Tibial nerve (tissue), 4 donors: ENCODE data around the gene CFL1. TPM values are rescaled to one million over a fixed set of nuclear protein-coding genes. Genes with fewer than 3 reads are reported as not detected.

ENCODE experiments used
- DNase-seq, 2 donors: peaks; one replicate each; pipeline ENCODE4 v3.0.0-alpha.2; 2019; ENCODE audit warnings: low spot score in 2 of 2
- H3K27ac ChIP-seq, 4 donors: fragments of 200-600 bp; sonication (generic) in 3 of 4; one replicate each; pipeline ENCODE4 v1.5.1; 2017 to 2019; ENCODE audit warnings: mild to moderate bottlenecking in 1 of 4
- H3K27me3 ChIP-seq, 2 donors: fragments of 200-600 bp; sonication (generic) in 1 of 2; one replicate each; pipeline versions ENCODE4 v1.5.1 to v1.6.0; 2017 to 2019
- H3K36me3 ChIP-seq, 3 donors: fragments of 200-600 bp; sonication (generic); one replicate each; pipeline ENCODE4 v1.5.1; 2018 to 2019
- H3K4me1 ChIP-seq, 4 donors: fragments of 200-600 bp; sonication (generic) in 3 of 4; one replicate each; pipeline ENCODE4 v1.5.1; 2017 to 2019
- H3K4me3 ChIP-seq, 4 donors: fragments of 200-600 bp; sonication (generic) in 3 of 4; one replicate each; pipeline ENCODE4 v1.5.1; 2017 to 2019; ENCODE audit warnings: mild to moderate bottlenecking in 1 of 4, moderate library complexity in 1 of 4
- H3K9me3 ChIP-seq, 4 donors: fragments of 200-600 bp; sonication (generic) in 3 of 4; one replicate each; pipeline ENCODE4 v1.5.1; 2017 to 2019
- CTCF ChIP-seq, 5 experiments: fragments of 200-600 bp in 3 of 5; fragments of 450-650 bp in 2 of 5; sonication (generic) in 3 of 5; IDR thresholded peaks; one replicate each; pipeline ENCODE4 v1.5.1; 2016 to 2019; ENCODE audit warnings: antibody characterized with exemption in 5 of 5, mild to moderate bottlenecking in 3 of 5, moderate library complexity in 2 of 5
- EP300 ChIP-seq, 2 donors: sonication (generic); formaldehyde crosslinking; IDR thresholded peaks; one replicate each; pipeline ENCODE4 v1.6.1; 2017; ENCODE audit warnings: antibody characterized with exemption in 2 of 2, mild to moderate bottlenecking in 1 of 2
- POLR2A ChIP-seq, 2 donors: fragments of 450-650 bp; IDR thresholded peaks; one replicate each; pipeline ENCODE4 v1.6.1; 2017; ENCODE audit warnings: antibody characterized with exemption in 2 of 2, mild to moderate bottlenecking in 2 of 2, moderate library complexity in 2 of 2
- WGBS, 2 donors: methylation state at CpG; one replicate each; pipeline ENCODE4 v1.1.5; 2018; 5-methylcytosine and 5-hydroxymethylcytosine counted together
- total RNA-seq, 4 donors: library from RNA; depleted of rRNA; stranded (reverse); fragments of >200 nt; gene quantifications; one replicate each; pipeline ENCODE4 v1.1.0, GENCODE V29; 2016

Gene CFL1
- total RNA-seq, 4 donors from 2014 or later = 461 to 881 (median 580) TPM

DNA sequence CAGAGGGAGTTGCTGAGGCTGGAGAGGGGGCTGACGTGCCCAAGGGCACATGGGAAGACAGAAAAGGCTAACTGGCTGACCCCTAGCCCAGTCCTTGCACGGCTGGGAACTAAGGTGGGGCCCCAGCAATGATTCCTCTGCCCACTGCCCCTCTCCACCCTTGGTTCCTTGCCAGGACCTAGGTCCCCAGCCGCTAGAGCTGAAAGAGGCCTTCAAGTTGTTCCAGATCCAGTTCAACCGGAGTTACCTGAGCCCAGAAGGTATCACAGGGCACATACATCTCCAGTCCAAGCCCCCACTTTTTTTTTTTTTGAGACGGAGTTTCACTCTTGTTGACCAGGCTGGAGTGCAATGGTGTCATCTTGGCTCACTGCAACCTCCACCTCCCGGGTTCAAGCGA is 22.0 kb upstream of the CFL1 start:
- peaks cover 0 to 32% (median 0%) of the 10 kb centered on the region in 3 donors for H3K36me3 ChIP-seq
- H3K9me3 ChIP-seq = no peaks in the 10 kb centered on the region
- TF ChIP-seq EP300 (IDR thresholded peaks at IDR 0.05) = no peak
- TF ChIP-seq CTCF (IDR thresholded peaks at IDR 0.05) = no peak
- TF ChIP-seq POLR2A (IDR thresholded peaks at IDR 0.05) = no peak
- DNase-seq = no peak
- H3K27ac ChIP-seq = no peak overlapping the region
- no peaks in the 10 kb centered on the region for H3K27me3 ChIP-seq
- H3K4me1 ChIP-seq = peaks cover 0 to 9% (median 3%) of the 10 kb centered on the region in 4 donors
- 66 to 74% methylated on average over 7 of the region's 7 CpGs for WGBS, 2 donors
- H3K4me3 ChIP-seq = no peak overlapping the region

DNA sequence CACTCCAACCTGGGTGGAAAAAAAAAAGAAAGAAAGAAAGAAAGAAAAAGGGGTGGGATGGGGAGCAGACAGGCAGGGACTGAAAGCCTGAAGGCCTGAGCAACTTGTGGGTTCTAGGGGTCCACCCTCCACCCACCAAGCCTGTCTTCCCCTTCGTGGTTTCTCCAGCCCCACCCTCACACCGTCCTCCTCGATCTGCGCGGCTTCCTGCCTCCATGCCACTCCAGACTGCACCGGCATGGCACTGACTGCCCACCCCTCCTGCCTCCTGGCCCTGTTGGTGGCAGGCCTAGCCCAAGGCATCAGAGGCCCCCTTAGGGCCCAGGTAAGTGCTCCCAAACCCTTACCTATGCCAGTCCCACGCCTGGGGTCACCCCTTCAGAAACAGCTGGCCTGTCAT is 21.6 kb upstream of the CFL1 start, which contains the start of gene CTSW:
CTSW (plus strand) TSS at position 221 of the 400 bp plus-strand sequence; CDS start at position 239, 18 bp downstream.
- Histone ChIP-seq H3K27me3 (no peaks in the 10 kb centered on the region), H3K36me3 (peaks cover 0 to 30% (median 0%) of the 10 kb centered on the region in 3 donors), H3K4me3 (no peak within 1 kb of the TSS), H3K9me3 (no peaks in the 10 kb centered on the region), H3K4me1 (peaks cover 0 to 6% (median under 1%) of the 10 kb centered on the region in 4 donors), H3K27ac (no peak within 1 kb of the TSS)
- 48 to 56% methylated on average over 7 of the region's 7 CpGs for WGBS, 2 donors
- TF ChIP-seq POLR2A (IDR thresholded peaks at IDR 0.05) = no peak
- TF ChIP-seq CTCF (IDR thresholded peaks at IDR 0.05) = no peak
- TF ChIP-seq EP300 (IDR thresholded peaks at IDR 0.05) = no peak
- no peak for DNase-seq

DNA sequence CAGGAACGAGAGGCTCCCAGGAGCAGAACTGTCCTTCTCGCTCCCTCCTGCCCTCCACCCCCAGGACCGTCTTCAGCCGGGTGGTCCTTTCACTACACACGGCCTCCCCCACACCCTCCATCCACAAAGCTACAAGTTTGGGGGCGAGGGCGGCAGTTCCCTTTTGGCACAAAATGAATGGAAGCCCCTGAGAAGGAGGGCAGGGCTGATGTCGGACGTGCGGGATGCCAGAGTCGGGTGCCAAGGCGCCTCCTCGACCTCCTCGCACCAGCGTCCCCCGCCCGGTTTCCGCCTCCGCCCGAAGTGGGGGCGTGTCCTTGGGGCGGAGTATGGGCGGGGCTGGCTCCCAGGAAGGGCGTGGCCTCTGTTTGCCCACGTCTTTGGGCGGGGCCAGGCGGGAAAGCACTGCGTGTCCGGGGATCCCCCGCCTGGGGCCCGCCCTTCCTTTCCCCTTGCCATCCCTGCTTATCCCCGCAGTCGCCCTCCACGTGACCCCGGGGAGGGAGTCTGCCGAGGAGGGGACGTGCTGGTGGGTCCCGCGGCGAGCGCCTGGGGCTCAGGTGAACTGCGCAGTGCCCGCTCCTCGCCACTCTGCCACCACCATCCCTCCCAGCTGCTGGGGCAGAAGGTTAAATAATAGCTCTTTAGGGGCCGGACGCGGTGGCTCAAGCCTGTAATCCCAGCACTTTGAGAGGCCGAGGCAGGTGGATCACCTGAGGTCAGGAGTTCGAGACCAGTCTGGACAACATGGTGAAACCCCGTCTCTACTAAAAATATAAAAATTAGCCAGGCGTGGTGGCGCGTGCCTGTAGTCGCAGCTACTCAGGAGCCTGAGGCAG is 15.6 kb upstream of the CFL1 start:
- whole genome bisulfite sequencing, 2 donors = 8 to 17% methylated on average over 24 to 52 of the region's 54 CpGs
- Histone ChIP-seq H3K9me3 (no peaks in the 10 kb centered on the region), H3K4me3 (peak overlapping the region; percentile 44 to 69 (median 56)), H3K36me3 (peaks cover 0 to 24% (median 0%) of the 10 kb centered on the region in 3 donors), H3K27ac (peak overlapping the region; percentile 84 to 95 (median 92)), H3K4me1 (peaks cover 0 to 37% (median 12%) of the 10 kb centered on the region in 4 donors), H3K27me3 (no peaks in the 10 kb centered on the region)
- TF ChIP-seq CTCF (IDR thresholded peaks at IDR 0.05) (peak in 2 of 5 experiments; percentile 13 to 27), POLR2A (IDR thresholded peaks at IDR 0.05) (peak; percentile 53 to 81), EP300 (IDR thresholded peaks at IDR 0.05) (peak; percentile 76 to 91)
- DNase-seq = peak; percentile 93 to 97

DNA sequence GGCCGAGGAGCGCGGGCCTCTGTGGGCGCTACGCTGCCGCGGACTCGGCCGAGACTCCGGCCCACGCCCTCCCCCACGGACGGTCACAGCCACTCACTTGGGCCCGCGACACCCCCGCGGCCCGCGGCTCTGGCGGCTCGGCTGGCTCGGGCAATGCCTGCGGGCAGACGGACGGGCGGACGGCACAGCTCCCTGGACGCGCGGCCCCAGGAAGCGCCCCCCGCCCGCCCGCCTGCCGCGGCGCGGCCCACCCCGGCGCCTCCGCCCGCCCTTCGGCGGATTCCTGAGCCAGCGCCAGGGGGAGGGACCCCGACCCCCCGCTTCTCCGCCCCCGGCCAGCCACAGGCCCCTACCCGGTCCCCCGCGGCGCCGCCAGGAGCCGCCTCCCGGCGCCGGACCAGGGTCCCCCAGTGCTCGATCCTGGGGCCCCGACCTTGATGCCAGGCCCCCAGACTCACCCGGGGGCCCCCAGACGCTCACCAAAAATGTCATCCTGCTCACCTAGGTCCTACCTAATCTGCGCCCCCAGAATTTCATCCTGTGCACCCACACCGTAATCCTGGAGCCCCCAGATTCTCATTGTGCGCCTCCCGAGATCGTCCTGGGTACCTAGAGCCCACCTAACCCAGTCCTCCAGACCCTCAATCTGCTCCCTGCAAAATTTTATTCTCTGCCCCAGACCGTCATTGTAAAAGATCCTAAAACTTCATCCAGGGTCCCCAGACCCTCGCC is 14.8 kb upstream of the CFL1 start, which contains the start of gene EFEMP2:
EFEMP2 (minus strand) TSS at position 215 of the 732 bp plus-strand sequence. CDS start 446 bp downstream, outside the sequence.
- TF ChIP-seq EP300 (IDR thresholded peaks at IDR 0.05) (no peak), CTCF (IDR thresholded peaks at IDR 0.05) (no peak), POLR2A (IDR thresholded peaks at IDR 0.05) (no peak)
- H3K27me3 ChIP-seq = no peaks in the 10 kb centered on the region
- peaks cover 0 to 42% (median 12%) of the 10 kb centered on the region in 4 donors for H3K4me1 ChIP-seq
- H3K36me3 ChIP-seq = peaks cover 0 to 32% (median 0%) of the 10 kb centered on the region in 3 donors
- WGBS, 2 donors = 0 to 2% methylated on average over 15 to 22 of the region's 69 CpGs
- DNase-seq = no peak
- H3K27ac ChIP-seq = peak within 1 kb of the TSS; percentile 84 to 95 (median 92)
- peak within 1 kb of the TSS; percentile 44 to 69 (median 56) for H3K4me3 ChIP-seq
- no peaks in the 10 kb centered on the region for H3K9me3 ChIP-seq
